Body of pancreas (tissue), 4 donors: ENCODE results near the gene FUBP3. TPM values are rescaled to one million over a fixed set of nuclear protein-coding genes. Genes with fewer than 3 reads are reported as not detected.
A peak's percentile ranks its signal among the peaks of the same experiment; 100 is the strongest.

Experiments used
- ATAC-seq: fragments of 150-250 bp; one replicate; pipeline ENCODE4 v1.9.1; 2016
- DNase-seq, 4 donors: peaks; one replicate each; pipeline ENCODE4 v3.0.0-alpha.2; 2019
- H3K27ac ChIP-seq, 4 donors: fragments of 200-600 bp; sonication (generic); 1 replicate in 3 of 4; 2 replicates in 1 of 4; pipeline versions ENCODE4 v1.5.1 to v1.6.1; 2016 to 2019; ENCODE audit warnings: mild to moderate bottlenecking in 1 of 4, mixed read lengths in 1 of 4, moderate library complexity in 1 of 4
- H3K27me3 ChIP-seq, 2 donors: fragments of 200-600 bp; sonication (generic); one replicate each; pipeline ENCODE4 v1.6.0; 2016; ENCODE audit warnings: mild to moderate bottlenecking in 1 of 2
- H3K36me3 ChIP-seq, 2 donors: fragments of 200-600 bp; sonication (generic); replicated peaks in 1 of 2; 2 replicates each; pipeline ENCODE4 v1.5.1; 2016; ENCODE audit warnings: low read depth in 2 of 2; ENCODE audit not compliant: insufficient read depth in 1 of 2
- H3K4me1 ChIP-seq: fragments of 200-600 bp; sonication (generic); one replicate; pipeline ENCODE4 v1.6.0; 2016
- H3K4me3 ChIP-seq, 2 donors: fragments of 200-600 bp; sonication (generic); 1 replicate in 1 of 2; 2 replicates in 1 of 2; pipeline ENCODE4 v1.5.1; 2016 to 2019
- H3K9me3 ChIP-seq, 3 donors: fragments of 200-600 bp; sonication (generic); 1 replicate in 2 of 3; 2 replicates in 1 of 3; pipeline ENCODE4 v1.5.1; 2016
- POLR2A ChIP-seq, 3 donors: fragments of 450-650 bp; IDR thresholded peaks; one replicate each; pipeline ENCODE4 v1.6.1; 2016; ENCODE audit warnings: antibody characterized with exemption in 3 of 3, mild to moderate bottlenecking in 2 of 3
- WGBS, 2 donors: methylation state at CpG; one replicate each; pipeline ENCODE4 v1.1.5; 2017; 5-methylcytosine and 5-hydroxymethylcytosine counted together
- intact Hi-C: fragments of 100-400 bp; cut with DNase I; formaldehyde crosslinking; loops from one replicate; pipeline ENCODE4 v1.15.1; 2023
- total RNA-seq, 2 donors: library from RNA; depleted of rRNA; stranded (reverse); fragments of >200 nt; gene quantifications; one replicate each; pipeline ENCODE4 v1.1.0, GENCODE V29; 2016
- TF ChIP-seq, protein P1 (sequence below), 7 experiments: fragments of 450-650 bp in 4 of 7; fragments of 200-600 bp in 3 of 7; sonication (generic) in 3 of 7; IDR thresholded peaks; one replicate each; pipeline ENCODE4 v1.5.1; 2016 to 2019; ENCODE audit warnings: antibody characterized with exemption in 7 of 7

Gene FUBP3
- total RNA-seq, 2 donors from 2014 or later, result 16.6 to 30.3 TPM

DNA sequence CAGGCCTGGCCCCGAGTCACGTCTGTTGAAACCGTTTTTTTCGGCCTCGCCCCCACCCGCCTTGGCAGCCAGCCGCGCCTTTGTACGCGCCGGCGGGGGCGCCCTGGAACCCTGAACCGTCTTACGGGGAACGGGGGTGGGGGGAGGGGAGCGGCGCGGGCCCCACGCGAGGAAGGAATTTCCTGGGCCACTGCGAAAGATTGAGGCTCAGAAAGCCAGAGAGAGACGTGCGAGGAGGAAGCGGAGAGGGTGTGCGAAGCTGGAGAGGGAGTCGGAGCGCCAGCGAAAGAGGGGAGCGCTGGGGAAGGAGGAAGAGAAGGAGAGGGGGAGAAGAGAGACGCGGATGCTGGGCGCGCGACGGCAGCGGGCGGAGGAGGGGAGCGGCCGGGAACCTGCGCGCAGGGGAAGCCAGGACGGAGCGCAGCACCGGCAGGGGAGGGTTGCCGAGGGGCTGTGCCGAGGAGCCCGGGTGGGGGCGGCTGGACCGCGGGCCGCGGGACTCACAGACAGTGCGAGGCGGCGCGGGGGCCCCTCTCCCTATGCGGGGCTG, 80.4 kb downstream of the FUBP3 start:
- DNase-seq (no peak), ATAC-seq (no peak)
- Histone ChIP-seq H3K27me3 (peaks cover 4 to 55% of the 10 kb centered on the region in 2 donors), H3K4me3 (no peak overlapping the region), H3K27ac (no peak overlapping the region), H3K4me1 (peaks cover 52% of the 10 kb centered on the region), H3K36me3 (no peaks in the 10 kb centered on the region), H3K9me3 (no peaks in the 10 kb centered on the region)
- WGBS, 2 donors, result 1 to 4% methylated on average over 25 to 50 of the region's 58 CpGs
- TF ChIP-seq POLR2A (IDR thresholded peaks at IDR 0.05), result no peak
- TF ChIP-seq, protein P1, sequence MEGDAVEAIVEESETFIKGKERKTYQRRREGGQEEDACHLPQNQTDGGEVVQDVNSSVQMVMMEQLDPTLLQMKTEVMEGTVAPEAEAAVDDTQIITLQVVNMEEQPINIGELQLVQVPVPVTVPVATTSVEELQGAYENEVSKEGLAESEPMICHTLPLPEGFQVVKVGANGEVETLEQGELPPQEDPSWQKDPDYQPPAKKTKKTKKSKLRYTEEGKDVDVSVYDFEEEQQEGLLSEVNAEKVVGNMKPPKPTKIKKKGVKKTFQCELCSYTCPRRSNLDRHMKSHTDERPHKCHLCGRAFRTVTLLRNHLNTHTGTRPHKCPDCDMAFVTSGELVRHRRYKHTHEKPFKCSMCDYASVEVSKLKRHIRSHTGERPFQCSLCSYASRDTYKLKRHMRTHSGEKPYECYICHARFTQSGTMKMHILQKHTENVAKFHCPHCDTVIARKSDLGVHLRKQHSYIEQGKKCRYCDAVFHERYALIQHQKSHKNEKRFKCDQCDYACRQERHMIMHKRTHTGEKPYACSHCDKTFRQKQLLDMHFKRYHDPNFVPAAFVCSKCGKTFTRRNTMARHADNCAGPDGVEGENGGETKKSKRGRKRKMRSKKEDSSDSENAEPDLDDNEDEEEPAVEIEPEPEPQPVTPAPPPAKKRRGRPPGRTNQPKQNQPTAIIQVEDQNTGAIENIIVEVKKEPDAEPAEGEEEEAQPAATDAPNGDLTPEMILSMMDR (IDR thresholded peaks at IDR 0.05), result no peak
- intact Hi-C loops, result no loop called here

DNA sequence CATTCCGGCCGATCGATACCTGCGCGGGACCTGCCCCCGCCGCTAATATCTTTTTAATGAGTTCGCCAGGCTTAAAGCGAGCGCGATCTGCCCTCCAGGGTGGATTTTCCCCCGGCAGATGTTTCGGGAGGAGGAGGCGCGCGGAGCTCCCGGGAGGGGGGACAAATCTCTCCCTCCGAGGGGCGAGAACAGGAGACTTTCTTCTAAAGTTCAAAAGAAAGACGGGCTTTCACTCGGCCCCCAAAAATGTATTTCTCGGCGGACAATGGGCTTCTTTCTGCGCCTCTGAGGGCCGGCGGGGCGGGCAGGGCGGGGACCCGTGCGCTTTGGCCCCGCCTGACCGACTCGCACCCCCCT, 80.9 kb downstream of the FUBP3 start:
- Histone ChIP-seq H3K36me3 (no peaks in the 10 kb centered on the region), H3K27ac (no peak overlapping the region), H3K27me3 (peaks cover 4 to 57% of the 10 kb centered on the region in 2 donors), H3K4me3 (peak overlapping the region; percentile 5 to 7), H3K9me3 (no peaks in the 10 kb centered on the region), H3K4me1 (peaks cover 55% of the 10 kb centered on the region)
- 0 to 4% methylated on average over 9 to 30 of the region's 33 CpGs for WGBS, 2 donors
- intact Hi-C loops, result no loop called here
- DNase-seq, result no peak
- no peak for TF ChIP-seq POLR2A (IDR thresholded peaks at IDR 0.05)
- TF ChIP-seq, protein P1 (IDR thresholded peaks at IDR 0.05), result no peak
- no peak for ATAC-seq

DNA sequence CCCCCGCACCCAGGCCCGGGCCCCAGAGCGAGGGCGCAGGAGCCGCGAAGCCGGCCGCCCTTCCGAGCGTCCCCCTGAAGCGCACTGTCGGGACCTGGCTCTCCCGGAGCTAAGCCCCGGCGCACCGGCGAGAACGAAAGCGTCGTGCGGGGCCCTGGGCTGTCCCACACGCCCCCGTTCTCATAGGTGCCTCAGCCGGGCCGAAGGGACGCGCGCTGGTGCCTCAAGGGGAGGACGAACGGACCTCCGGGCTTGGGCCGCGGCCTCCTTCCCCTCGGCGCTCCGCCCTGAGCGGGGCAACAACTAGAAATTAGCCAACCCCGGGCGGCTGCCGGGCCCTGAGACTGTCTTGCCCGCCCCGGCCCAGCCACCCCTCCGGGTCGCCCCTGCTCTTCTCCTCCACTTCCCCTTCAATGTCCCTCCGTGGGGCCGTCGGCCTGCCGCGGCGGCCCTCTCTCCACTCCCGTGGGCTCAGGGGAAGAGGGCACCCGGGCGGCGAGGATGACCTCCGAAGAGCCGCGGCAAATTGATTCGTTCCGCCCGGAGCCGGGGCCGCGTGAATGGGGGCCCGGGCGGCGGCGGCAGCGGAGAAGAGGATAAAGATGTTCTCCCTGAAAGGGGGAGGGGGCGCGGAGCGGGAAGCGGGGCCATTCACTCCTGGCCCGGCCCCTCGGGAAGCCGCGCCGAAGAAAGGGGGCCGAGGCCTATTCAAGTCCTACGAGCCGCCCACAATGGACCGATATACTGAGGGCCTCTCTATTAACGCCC, 81.5 kb downstream of the FUBP3 start:
- Histone ChIP-seq H3K4me3 (peak overlapping the region; percentile 5 to 7), H3K4me1 (peaks cover 60% of the 10 kb centered on the region), H3K27me3 (peaks cover 4 to 62% of the 10 kb centered on the region in 2 donors), H3K27ac (no peak overlapping the region), H3K36me3 (no peaks in the 10 kb centered on the region), H3K9me3 (no peaks in the 10 kb centered on the region)
- ATAC-seq (no peak), DNase-seq (no peak)
- TF ChIP-seq POLR2A (IDR thresholded peaks at IDR 0.05), result no peak
- TF ChIP-seq, protein P1 (IDR thresholded peaks at IDR 0.05), result no peak
- intact Hi-C loops, result no loop called here
- 1 to 3% methylated on average over 16 to 80 of the region's 82 CpGs for WGBS, 2 donors

DNA sequence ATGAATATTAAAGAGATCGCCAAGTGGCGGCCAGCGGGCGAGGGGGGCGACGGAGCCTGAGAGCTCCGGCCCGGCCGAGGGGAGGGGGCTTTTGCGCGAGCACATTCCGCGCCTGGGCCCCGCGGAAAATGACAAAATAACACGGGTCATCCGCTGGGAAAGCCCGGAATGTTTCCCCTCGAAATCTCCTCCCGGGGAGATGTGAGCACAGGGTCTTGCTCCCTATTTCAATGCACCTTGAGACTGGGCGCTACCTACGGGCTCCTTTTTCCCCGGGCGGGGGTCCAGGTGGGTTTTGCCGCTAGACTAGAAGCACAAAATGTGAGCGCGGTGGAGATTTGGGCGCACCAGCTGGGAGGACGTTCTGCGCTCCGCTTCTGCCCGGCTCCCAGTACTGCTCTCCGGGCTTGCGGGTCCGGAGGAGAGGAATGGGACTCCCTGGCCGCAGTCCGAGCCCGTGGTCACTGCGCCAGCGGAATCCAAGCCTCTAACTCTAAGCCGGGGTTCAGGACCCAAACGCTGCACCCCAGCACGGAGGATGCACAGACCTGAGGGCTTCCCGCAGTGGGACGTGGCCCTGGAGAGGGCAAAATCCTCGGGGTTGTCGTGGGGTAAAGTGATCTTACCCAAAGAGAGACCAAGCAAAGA, 82.2 kb downstream of the FUBP3 start:
- no peaks in the 10 kb centered on the region for H3K36me3 ChIP-seq
- 4% methylated on average over 47 of the region's 47 CpGs; no CpG with 5 or more reads in 1 of the 2 donors for WGBS, 2 donors
- peaks cover 67% of the 10 kb centered on the region for H3K4me1 ChIP-seq
- H3K27me3 ChIP-seq, result peaks cover 4 to 66% of the 10 kb centered on the region in 2 donors
- H3K27ac ChIP-seq, result no peak overlapping the region
- DNase-seq (no peak), ATAC-seq (no peak)
- no peaks in the 10 kb centered on the region for H3K9me3 ChIP-seq
- intact Hi-C loops, result no loop called here
- TF ChIP-seq, protein P1 (IDR thresholded peaks at IDR 0.05), result no peak
- TF ChIP-seq POLR2A (IDR thresholded peaks at IDR 0.05), result no peak
- H3K4me3 ChIP-seq, result no peak overlapping the region
